ENCODE measurements around the gene MSMB.

- TF ChIP-seq, protein P1, sequence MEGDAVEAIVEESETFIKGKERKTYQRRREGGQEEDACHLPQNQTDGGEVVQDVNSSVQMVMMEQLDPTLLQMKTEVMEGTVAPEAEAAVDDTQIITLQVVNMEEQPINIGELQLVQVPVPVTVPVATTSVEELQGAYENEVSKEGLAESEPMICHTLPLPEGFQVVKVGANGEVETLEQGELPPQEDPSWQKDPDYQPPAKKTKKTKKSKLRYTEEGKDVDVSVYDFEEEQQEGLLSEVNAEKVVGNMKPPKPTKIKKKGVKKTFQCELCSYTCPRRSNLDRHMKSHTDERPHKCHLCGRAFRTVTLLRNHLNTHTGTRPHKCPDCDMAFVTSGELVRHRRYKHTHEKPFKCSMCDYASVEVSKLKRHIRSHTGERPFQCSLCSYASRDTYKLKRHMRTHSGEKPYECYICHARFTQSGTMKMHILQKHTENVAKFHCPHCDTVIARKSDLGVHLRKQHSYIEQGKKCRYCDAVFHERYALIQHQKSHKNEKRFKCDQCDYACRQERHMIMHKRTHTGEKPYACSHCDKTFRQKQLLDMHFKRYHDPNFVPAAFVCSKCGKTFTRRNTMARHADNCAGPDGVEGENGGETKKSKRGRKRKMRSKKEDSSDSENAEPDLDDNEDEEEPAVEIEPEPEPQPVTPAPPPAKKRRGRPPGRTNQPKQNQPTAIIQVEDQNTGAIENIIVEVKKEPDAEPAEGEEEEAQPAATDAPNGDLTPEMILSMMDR (IDR thresholded peaks at IDR 0.05): no peak; the same call in 1 of the 2 replicates
- TF ChIP-seq ZNF425 (CRISPR knock-in tag; conservative IDR thresholded peaks at IDR 0.05) (no peak), JAZF1 (CRISPR knock-in tag; IDR thresholded peaks at IDR 0.05) (no peak), TCF7 (CRISPR knock-in tag; IDR thresholded peaks at IDR 0.05; ENCODE audit: low read depth) (no peak), AFF4 (CRISPR knock-in tag; IDR thresholded peaks at IDR 0.05; ENCODE audit: borderline replicate concordance) (no peak), ZNF138 (CRISPR knock-in tag; conservative IDR thresholded peaks at IDR 0.05) (no peak), SMAD3 (CRISPR knock-in tag; IDR thresholded peaks at IDR 0.05; ENCODE audit: borderline replicate concordance) (no peak), FOXP1 (CRISPR knock-in tag; IDR thresholded peaks at IDR 0.05; ENCODE audit: borderline replicate concordance) (no peak), ATF1 (CRISPR knock-in tag; IDR thresholded peaks at IDR 0.05) (no peak), SOX15 (CRISPR knock-in tag; IDR thresholded peaks at IDR 0.05) (no peak)
- TF ChIP-seq, protein P2, sequence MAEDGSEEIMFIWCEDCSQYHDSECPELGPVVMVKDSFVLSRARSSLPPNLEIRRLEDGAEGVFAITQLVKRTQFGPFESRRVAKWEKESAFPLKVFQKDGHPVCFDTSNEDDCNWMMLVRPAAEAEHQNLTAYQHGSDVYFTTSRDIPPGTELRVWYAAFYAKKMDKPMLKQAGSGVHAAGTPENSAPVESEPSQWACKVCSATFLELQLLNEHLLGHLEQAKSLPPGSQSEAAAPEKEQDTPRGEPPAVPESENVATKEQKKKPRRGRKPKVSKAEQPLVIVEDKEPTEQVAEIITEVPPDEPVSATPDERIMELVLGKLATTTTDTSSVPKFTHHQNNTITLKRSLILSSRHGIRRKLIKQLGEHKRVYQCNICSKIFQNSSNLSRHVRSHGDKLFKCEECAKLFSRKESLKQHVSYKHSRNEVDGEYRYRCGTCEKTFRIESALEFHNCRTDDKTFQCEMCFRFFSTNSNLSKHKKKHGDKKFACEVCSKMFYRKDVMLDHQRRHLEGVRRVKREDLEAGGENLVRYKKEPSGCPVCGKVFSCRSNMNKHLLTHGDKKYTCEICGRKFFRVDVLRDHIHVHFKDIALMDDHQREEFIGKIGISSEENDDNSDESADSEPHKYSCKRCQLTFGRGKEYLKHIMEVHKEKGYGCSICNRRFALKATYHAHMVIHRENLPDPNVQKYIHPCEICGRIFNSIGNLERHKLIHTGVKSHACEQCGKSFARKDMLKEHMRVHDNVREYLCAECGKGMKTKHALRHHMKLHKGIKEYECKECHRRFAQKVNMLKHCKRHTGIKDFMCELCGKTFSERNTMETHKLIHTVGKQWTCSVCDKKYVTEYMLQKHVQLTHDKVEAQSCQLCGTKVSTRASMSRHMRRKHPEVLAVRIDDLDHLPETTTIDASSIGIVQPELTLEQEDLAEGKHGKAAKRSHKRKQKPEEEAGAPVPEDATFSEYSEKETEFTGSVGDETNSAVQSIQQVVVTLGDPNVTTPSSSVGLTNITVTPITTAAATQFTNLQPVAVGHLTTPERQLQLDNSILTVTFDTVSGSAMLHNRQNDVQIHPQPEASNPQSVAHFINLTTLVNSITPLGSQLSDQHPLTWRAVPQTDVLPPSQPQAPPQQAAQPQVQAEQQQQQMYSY (CRISPR knock-in tag; IDR thresholded peaks at IDR 0.05): no peak
Measured at GRCh38 chr10:46028584-46029460, 17.2 kb downstream of the MSMB start.
